ENCODE measurements around the gene LARP1.

Gene LARP1

GRCh38 chr5:154778534-154778933 is 23.4 kb downstream of the LARP1 start:
- DNase-seq (ENCODE audit: low spot score), result no peak
- H3K27ac ChIP-seq, result no peak overlapping the region
- ChIA-PET POLR2A (ENCODE audit: low non-redundant PET) (interaction anchor here (0.6 kb wide), 1 partner anchor 101 kb away, joined by 3 read pairs; no protein-coding TSS in a partner anchor), CTCF (no interaction called here)
- no peak for TF ChIP-seq CTCF (conservative IDR thresholded peaks at IDR 0.05; ENCODE audit: low read depth)

- POLR2A ChIA-PET (ENCODE audit: low non-redundant PET), result interaction anchor here (0.6 kb wide), 1 partner anchor 102 kb away, joined by 3 read pairs; no protein-coding TSS in a partner anchor
- no peak for TF ChIP-seq CTCF (conservative IDR thresholded peaks at IDR 0.05; ENCODE audit: low read depth)
- no peak overlapping the region for H3K27ac ChIP-seq
- CTCF ChIA-PET, result no interaction called here
- DNase-seq (ENCODE audit: low spot score), result peak; percentile 89
Measured at GRCh38 chr5:154779105-154779504, 23.9 kb downstream of the LARP1 start.

GRCh38 chr5:154780128-154780527 is 25.0 kb downstream of the LARP1 start:
- ChIA-PET CTCF (interaction anchor here (0.6 kb wide), 2 partner anchors 81 to 131 kb away, joined by 3 read pairs; no protein-coding TSS in a partner anchor), POLR2A (ENCODE audit: low non-redundant PET) (no interaction called here)

GRCh38 chr5:154782326-154782725 is 27.1 kb downstream of the LARP1 start:
- ChIA-PET CTCF (interaction anchor here (1.2 kb wide), 1 partner anchor 132 kb away, joined by 4 read pairs; no protein-coding TSS in a partner anchor), POLR2A (ENCODE audit: low non-redundant PET) (no interaction called here)
- TF ChIP-seq CTCF (conservative IDR thresholded peaks at IDR 0.05; ENCODE audit: low read depth), result no peak
- H3K27ac ChIP-seq, result peak overlapping the region; percentile 43
- DNase-seq (ENCODE audit: low spot score), result no peak

More at GRCh38 chr5:154780128-154780527, 25.0 kb downstream of the LARP1 start:
- peak overlapping the region; percentile 36 for H3K27ac ChIP-seq
- no peak for DNase-seq (ENCODE audit: low spot score)
- no peak for TF ChIP-seq CTCF (conservative IDR thresholded peaks at IDR 0.05; ENCODE audit: low read depth)

GRCh38 chr5:154782812-154783592 is 27.8 kb downstream of the LARP1 start:
- no peak for DNase-seq (ENCODE audit: low spot score)
- ChIA-PET CTCF (interaction anchor here (0.5 kb wide), 1 partner anchor 368 kb away, joined by 4 read pairs; no protein-coding TSS in a partner anchor), POLR2A (ENCODE audit: low non-redundant PET) (no interaction called here)
- no peak for TF ChIP-seq CTCF (conservative IDR thresholded peaks at IDR 0.05; ENCODE audit: low read depth)
- H3K27ac ChIP-seq, result peak overlapping the region; percentile 43

- CTCF ChIA-PET, result interaction anchor here (0.8 kb wide), 1 partner anchor 127 kb away, joined by 4 read pairs; no protein-coding TSS in a partner anchor
Measured at GRCh38 chr5:154783774-154784460, 28.7 kb downstream of the LARP1 start.

More at GRCh38 chr5:154783774-154784460, 28.7 kb downstream of the LARP1 start:
- POLR2A ChIA-PET (ENCODE audit: low non-redundant PET), result no interaction called here
- no peak overlapping the region for H3K27ac ChIP-seq
- no peak for DNase-seq (ENCODE audit: low spot score)
- no peak for TF ChIP-seq CTCF (conservative IDR thresholded peaks at IDR 0.05; ENCODE audit: low read depth)
